Heart left ventricle (tissue), 13 donors: ENCODE measurements around the gene BIN1.

Experiments
- CTCF ChIP-seq, 12 donors: fragments of 200-600 bp; sonication (generic) in 4 of 12; IDR thresholded peaks; one replicate each; pipeline versions ENCODE4 v1.5.0 to v1.8.0; 2018 to 2022; ENCODE audit warnings: antibody characterized with exemption in 12 of 12, mild to moderate bottlenecking in 5 of 12
- POLR2A ChIP-seq, 2 donors: fragments of 450-650 bp; IDR thresholded peaks; one replicate each; pipeline ENCODE4 v1.6.1; 2017; ENCODE audit warnings: antibody characterized with exemption in 2 of 2, mild to moderate bottlenecking in 2 of 2, moderate library complexity in 2 of 2
- donor health status: ischemic (EF 13 %, LVEDD 7.1; RV severe dilation, severe dysfunction).
- donor health status: DM: no; HTN: yes; CAD: no.
- donor health status: DM: no; HTN: no; CAD: no.
- donor health status: ischemic (EF 25% LVEDD 6.9; RV normal size, moderate dysfunction).
- donor health status: ischemic (EF 25% LVEDD 5.7; RV mildly dilated, moderate dysfunction).
- donor health status: ischemic (EF 35%, LVEDD 5.7; RV mildly dilated, moderate dysfunction).
- donor health status: nonischemic (EF 11% LVEDD 7.7; RV severe dilation, severe dysfunction).
- donor health status: DM: yes; HTN: yes; CAD: no.
- donor health status: PGD.
- donor health status: ischemic (EF 29% LVEDD 5.4; RV normal size, mild dysfunction).
- donor health status: nonischemic (EF 23%, LVEDD 6.1; RV moderate dilation, normal function).

- TF ChIP-seq POLR2A (IDR thresholded peaks at IDR 0.05), result no peak
- no peak for TF ChIP-seq CTCF (IDR thresholded peaks at IDR 0.05)
These were observed 48.2 kb upstream of the BIN1 start for GRCh38 chr2:127155028-127155581.
